K562 (cell line): ENCODE measurements around the gene PRRT1. TPM values are rescaled to one million over a fixed set of nuclear protein-coding genes. Genes with fewer than 3 reads are reported as not detected.

ENCODE experiments used
- CBFA2T3 ChIP-seq: fragments of 450-650 bp; IDR thresholded peaks from 2 replicates; pipeline ENCODE4 v1.6.1; 2017
- CHD1 ChIP-seq: fragments of 200-600 bp; sonication (generic); IDR thresholded peaks from one replicate; pipeline ENCODE4 v1.6.1; 2012; ENCODE audit warnings: mild to moderate bottlenecking, moderate library complexity, low read length, inconsistent platforms
- COPS2 ChIP-seq: fragments of 450-650 bp; conservative IDR thresholded peaks from 2 replicates; pipeline ENCODE4 v1.6.1; 2016; ENCODE audit warnings: mild to moderate bottlenecking, moderate library complexity
- HDAC1 ChIP-seq, 2 experiments: fragments of 450-650 bp; IDR thresholded peaks; 2 replicates each; pipeline ENCODE4 v1.6.1; 2016 to 2017; ENCODE audit warnings: inconsistent platforms in 1 of 2, mild to moderate bottlenecking in 1 of 2, moderate library complexity in 1 of 2
- HES1 ChIP-seq: fragments of 450-650 bp; IDR thresholded peaks from 2 replicates; pipeline ENCODE4 v1.6.1; 2016; ENCODE audit warnings: low read depth, mild to moderate bottlenecking, moderate library complexity
- KLF1 ChIP-seq: fragments of 450-650 bp; IDR thresholded peaks from 2 replicates; pipeline ENCODE4 v1.6.1; 2016; ENCODE audit warnings: missing genetic modification characterization, missing compliant biosample characterization
- MEIS2 ChIP-seq: fragments of 450-650 bp; IDR thresholded peaks from 2 replicates; pipeline ENCODE4 v1.6.1; 2014; ENCODE audit warnings: mild to moderate bottlenecking; ENCODE audit not compliant: partially characterized antibody
- NFIC ChIP-seq: fragments of 450-650 bp; IDR thresholded peaks from 2 replicates; pipeline ENCODE4 v1.6.1; 2017; ENCODE audit warnings: mild to moderate bottlenecking, inconsistent platforms
- NR2C2 ChIP-seq, 2 experiments: fragments of 200-800 bp in 1 of 2; sonication (Bioruptor generic) in 1 of 2; sonication (generic) in 1 of 2; formaldehyde crosslinking in 1 of 2; IDR thresholded peaks; 2 replicates each; pipeline versions ENCODE4 v1.6.1 to v1.8.0; 2016 to 2022; ENCODE audit warnings: mild to moderate bottlenecking in 1 of 2, missing compliant biosample characterization in 1 of 2, missing genetic modification characterization in 1 of 2, missing genetic modification reagents in 1 of 2
- PBX2 ChIP-seq, 2 experiments: IDR thresholded peaks in 1 of 2; conservative IDR thresholded peaks in 1 of 2; 2 replicates each; pipeline ENCODE4 v1.6.1; 2016; ENCODE audit warnings: low read depth in 2 of 2, mild to moderate bottlenecking in 1 of 2, missing compliant biosample characterization in 1 of 2, missing genetic modification characterization in 1 of 2, moderate library complexity in 1 of 2
- POLR2AphosphoS2 ChIP-seq: IDR thresholded peaks from 2 replicates; pipeline ENCODE4 v1.6.1; 2012; ENCODE audit warnings: low read length, improper control_type of control experiment
- RBM22 ChIP-seq: fragments of 200-400 bp; formaldehyde crosslinking; IDR thresholded peaks from 2 replicates; pipeline ENCODE4 v1.6.1; 2018; ENCODE audit warnings: low read length, low read depth; ENCODE audit not compliant: poor library complexity, severe bottlenecking
- RBM39 ChIP-seq: fragments of 200-400 bp; formaldehyde crosslinking; optimal IDR thresholded peaks from 2 replicates; pipeline ENCODE3; 2018; ENCODE audit warnings: low read depth, low read length
- RHOXF2B ChIP-seq: fragments of 250-450 bp; sonication (Bioruptor Pico); conservative IDR thresholded peaks from 2 replicates; pipeline ENCODE4 v1.5.1; 2021
- SMARCB1 ChIP-seq: IDR thresholded peaks from 2 replicates; pipeline ENCODE4 v1.6.1; 2011; ENCODE audit warnings: improper control_type of control experiment, low read depth; ENCODE audit not compliant: insufficient read length
- TEAD1 ChIP-seq, 2 experiments: fragments of 450-650 bp in 1 of 2; sonication (generic) in 1 of 2; formaldehyde crosslinking; IDR thresholded peaks; 2 replicates each; pipeline versions ENCODE4 v1.4.0 to v1.8.0; 2020 to 2022; ENCODE audit warnings: mild to moderate bottlenecking in 2 of 2, missing genetic modification reagents in 1 of 2
- TEAD4 ChIP-seq, 2 experiments: sonication (generic) in 1 of 2; formaldehyde crosslinking in 1 of 2; IDR thresholded peaks; 2 replicates each; pipeline versions ENCODE4 v1.6.1 to v1.8.0; 2012 to 2022; ENCODE audit warnings: borderline replicate concordance in 1 of 2, inconsistent platforms in 1 of 2, low read length in 1 of 2, mild to moderate bottlenecking in 1 of 2, missing genetic modification reagents in 1 of 2
- ZNF124 ChIP-seq: sonication (generic); formaldehyde crosslinking; IDR thresholded peaks from 2 replicates; pipeline ENCODE4 v1.8.1; 2022; ENCODE audit warnings: missing genetic modification reagents
- ZNF23 ChIP-seq: fragments of 250-450 bp; sonication (Bioruptor Pico); IDR thresholded peaks from 2 replicates; pipeline ENCODE4 v1.4.0; 2020; ENCODE audit warnings: mild to moderate bottlenecking
- ZNF263 ChIP-seq: sonication (generic); formaldehyde crosslinking; IDR thresholded peaks from 2 replicates; pipeline ENCODE4 v1.8.0; 2022; ENCODE audit warnings: mild to moderate bottlenecking, missing genetic modification reagents, borderline replicate concordance
- ZNF277 ChIP-seq: fragments of 250-450 bp; sonication (Bioruptor Pico); IDR thresholded peaks from 2 replicates; pipeline ENCODE4 v1.8.0; 2022; ENCODE audit warnings: inconsistent platforms, mild to moderate bottlenecking, moderate library complexity, borderline replicate concordance
- ZNF384 ChIP-seq: IDR thresholded peaks from 2 replicates; pipeline ENCODE4 v1.6.1; 2012; ENCODE audit warnings: low read depth, low read length, improper control_type of control experiment
- polyA plus RNA-seq, 8 experiments: library from polyadenylated mRNA; depleted of rRNA in 4 of 8; stranded (reverse) in 5 of 8; unstranded in 3 of 8; fragments of >200 nt; fragmentation: Nextera tagmentation in 2 of 8; fragmentation: Illumina TruSeq in 1 of 8; extraction: Ambion mirVana in 2 of 8; extraction: Trizol in 1 of 8; gene quantifications; 2 replicates each; pipeline versions ENCODE4 v1.2.1 to v1.2.3, GENCODE V29; 2011 to 2014; ENCODE audit warnings: inconsistent platforms in 1 of 8, missing spikeins in 1 of 8
- total RNA-seq, 7 experiments: library from RNA; depleted of rRNA in 6 of 7; stranded (reverse); fragments of >200 nt in 6 of 7; fragmentation: Illumina TruSeq in 2 of 7; extraction: Trizol in 2 of 7; gene quantifications; 2 replicates each; pipeline versions ENCODE4 v1.2.1 to v1.2.3, GENCODE V29; 2011 to 2021; ENCODE audit warnings: low replicate concordance in 1 of 7
- TF ChIP-seq, protein P1 (sequence below): fragments of 450-650 bp; IDR thresholded peaks from 2 replicates; pipeline ENCODE4 v1.6.1; 2016

PRRT1 gene
- total and polyA plus RNA-seq, 9 of the 15 experiments (the other 6 are each of a cell fraction or from before 2014, with no cell fraction given): 0.14 to 3.5 (median 0.41) TPM

- no peak for TF ChIP-seq PBX2 (CRISPR knock-in tag; IDR thresholded peaks at IDR 0.05; ENCODE audit: low read depth)
- no peak for TF ChIP-seq PBX2 (tag; conservative IDR thresholded peaks at IDR 0.05; ENCODE audit: low read depth)
- no peak for TF ChIP-seq RBM22
- TF ChIP-seq CBFA2T3: no peak
- TF ChIP-seq KLF1 (tag): no peak
- no peak for TF ChIP-seq COPS2
- no peak for TF ChIP-seq ZNF23 (CRISPR knock-in tag)
- no peak for TF ChIP-seq HDAC1 (IDR thresholded peaks at IDR 0.05)
- TF ChIP-seq CHD1: no peak
- TF ChIP-seq POLR2AphosphoS2: 0 out of 2 replicates have a peak, but pooled peaks have one; percentile 18
- no peak for TF ChIP-seq ZNF384
- TF ChIP-seq NR2C2 (CRISPR knock-in tag; IDR thresholded peaks at IDR 0.05): no peak
- no peak for TF ChIP-seq NR2C2 (tag; IDR thresholded peaks at IDR 0.05)
- no peak for TF ChIP-seq HES1
- peak; percentile 4; the same call in 1 of the 2 replicates for TF ChIP-seq ZNF263 (CRISPR knock-in tag)
- TF ChIP-seq NFIC: no peak
- TF ChIP-seq RHOXF2B (CRISPR knock-in tag): no peak
- no peak for TF ChIP-seq TEAD4 (IDR thresholded peaks at IDR 0.05; ENCODE audit: low read length)
- no peak for TF ChIP-seq TEAD4 (CRISPR knock-in tag; IDR thresholded peaks at IDR 0.05; ENCODE audit: borderline replicate concordance)
- TF ChIP-seq RBM39: no peak
- TF ChIP-seq ZNF277: no peak
- TF ChIP-seq, protein P1, sequence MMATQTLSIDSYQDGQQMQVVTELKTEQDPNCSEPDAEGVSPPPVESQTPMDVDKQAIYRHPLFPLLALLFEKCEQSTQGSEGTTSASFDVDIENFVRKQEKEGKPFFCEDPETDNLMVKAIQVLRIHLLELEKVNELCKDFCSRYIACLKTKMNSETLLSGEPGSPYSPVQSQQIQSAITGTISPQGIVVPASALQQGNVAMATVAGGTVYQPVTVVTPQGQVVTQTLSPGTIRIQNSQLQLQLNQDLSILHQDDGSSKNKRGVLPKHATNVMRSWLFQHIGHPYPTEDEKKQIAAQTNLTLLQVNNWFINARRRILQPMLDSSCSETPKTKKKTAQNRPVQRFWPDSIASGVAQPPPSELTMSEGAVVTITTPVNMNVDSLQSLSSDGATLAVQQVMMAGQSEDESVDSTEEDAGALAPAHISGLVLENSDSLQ: peak; percentile 49
- TF ChIP-seq TEAD1 (CRISPR knock-in tag; IDR thresholded peaks at IDR 0.05): no peak
- no peak for TF ChIP-seq MEIS2
- TF ChIP-seq SMARCB1: no peak
- no peak for TF ChIP-seq ZNF124 (CRISPR knock-in tag)
These were observed 35.4 kb upstream of the PRRT1 start (continued) for GRCh38 chr6:32187009-32187709.
